B cell (primary cell): Measurements from ENCODE around the gene KLHL7. TPM values are rescaled to one million over a fixed set of nuclear protein-coding genes. Genes with fewer than 3 reads are reported as not detected.

Experiments
- ATAC-seq: fragments of 200-7000 bp; cut with Tn5 transposase; one replicate; pipeline ENCODE4 v1.10.0; 2021; ENCODE audit warnings: low read depth, mild to moderate bottlenecking, moderate number of reproducible peaks, moderate library complexity
- CTCF ChIA-PET: fragments of 350-600 bp; sonication (Branson Sonifier 250); formaldehyde crosslinking; loops from one replicate; lab custom pipeline; 2021; ENCODE audit warnings: antibody characterized with exemption, inconsistent platforms; lab: Charles Lee
- POLR2A ChIA-PET: fragments of 350-600 bp; sonication (Branson Sonifier 250); formaldehyde crosslinking; loops from one replicate; lab custom pipeline; 2021; ENCODE audit warnings: antibody characterized with exemption; lab: Charles Lee
- DNase-seq: peaks from one replicate; pipeline ENCODE4 v3.0.0; 2013
- H2AFZ ChIP-seq: 2 replicates; pipeline ENCODE4 v1.6.1; 2012; ENCODE audit warnings: mild to moderate bottlenecking, low read depth, low read length; ENCODE audit not compliant: insufficient read depth, poor library complexity, severe bottlenecking
- H3K27ac ChIP-seq, 2 donors: 1 replicate in 1 of 2; 2 replicates in 1 of 2; pipeline ENCODE4 v1.5.1; 2012 to 2013; ENCODE audit warnings: low read length in 2 of 2, mild to moderate bottlenecking in 2 of 2, moderate library complexity in 1 of 2
- H3K27me3 ChIP-seq, 4 experiments: fragments of 200-600 bp in 1 of 4; sonication (generic) in 1 of 4; replicated peaks in 1 of 4; 1 replicate in 2 of 4; 2 replicates in 2 of 4; pipeline versions ENCODE4 v1.6.1 to v1.7.0; 2013 to 2016; ENCODE audit warnings: low read length in 3 of 4, mild to moderate bottlenecking in 2 of 4, mixed read lengths in 1 of 4, moderate library complexity in 1 of 4; ENCODE audit not compliant: insufficient read depth in 4 of 4, control insufficient read depth in 3 of 4; ENCODE audit errors: control extremely low read depth in 1 of 4
- H3K36me3 ChIP-seq, 2 experiments: replicated peaks in 1 of 2; 1 replicate in 1 of 2; 2 replicates in 1 of 2; pipeline versions ENCODE4 v1.6.1 to v1.7.1; 2013; ENCODE audit warnings: low read length in 1 of 2; ENCODE audit not compliant: insufficient read depth in 2 of 2, control insufficient read depth in 1 of 2; ENCODE audit errors: control extremely low read depth in 1 of 2, extremely low read depth in 1 of 2
- H3K4me1 ChIP-seq, 2 donors: fragments of 200-600 bp in 1 of 2; sonication (generic) in 1 of 2; 1 replicate in 1 of 2; 2 replicates in 1 of 2; pipeline versions ENCODE4 v1.5.1 to v1.6.1; 2013 to 2017; ENCODE audit warnings: low read length in 2 of 2; ENCODE audit not compliant: control insufficient read depth in 2 of 2, insufficient read depth in 2 of 2
- H3K4me2 ChIP-seq: replicated peaks from 2 replicates; pipeline ENCODE3; 2012; ENCODE audit warnings: mild to moderate bottlenecking, low read depth, low read length; ENCODE audit not compliant: poor library complexity, severe bottlenecking
- H3K4me3 ChIP-seq, 5 experiments: fragments of 200-600 bp in 1 of 5; sonication (generic) in 1 of 5; 1 replicate in 3 of 5; 2 replicates in 2 of 5; pipeline versions ENCODE4 v1.5.1 to v1.7.0; 2011 to 2016; ENCODE audit warnings: low read length in 4 of 5, mild to moderate bottlenecking in 4 of 5, low read depth in 2 of 5, control low read depth in 1 of 5, moderate library complexity in 1 of 5; ENCODE audit not compliant: insufficient read depth in 1 of 5; ENCODE audit errors: control extremely low read depth in 1 of 5, extremely low read depth in 1 of 5
- H3K79me2 ChIP-seq: fragments of 200-600 bp; sonication (generic); one replicate; pipeline ENCODE4 v1.6.0; 2016; ENCODE audit warnings: low read length; ENCODE audit not compliant: control insufficient read depth, insufficient read depth
- H3K9ac ChIP-seq: fragments of 200-600 bp; sonication (generic); 2 replicates; pipeline ENCODE4 v1.6.1; 2017; ENCODE audit warnings: mild to moderate bottlenecking, low read length, moderate library complexity
- H3K9me3 ChIP-seq, 3 donors: one replicate each; pipeline versions ENCODE4 v1.6.1 to v1.7.1; 2013; ENCODE audit warnings: low read length in 2 of 3; ENCODE audit not compliant: control insufficient read depth in 2 of 3, insufficient read depth in 1 of 3; ENCODE audit errors: control extremely low read depth in 1 of 3
- H4K20me1 ChIP-seq: 2 replicates; pipeline ENCODE4 v1.6.0; 2012; ENCODE audit warnings: mild to moderate bottlenecking, low read length; ENCODE audit not compliant: insufficient read depth, control insufficient read depth, poor library complexity, severe bottlenecking
- H3K27ac Mint-ChIP-seq: one replicate; pipeline ENCODE4 v1.8.0; 2021; ENCODE audit warnings: mixed read lengths
- H3K27me3 Mint-ChIP-seq: one replicate; pipeline ENCODE4 v1.8.0; 2021; ENCODE audit warnings: mixed read lengths
- H3K4me1 Mint-ChIP-seq: one replicate; pipeline ENCODE4 v1.8.0; 2021; ENCODE audit warnings: mixed read lengths
- H3K4me3 Mint-ChIP-seq: one replicate; pipeline ENCODE4 v1.8.0; 2021; ENCODE audit warnings: mixed read lengths
- H3K9me3 Mint-ChIP-seq: one replicate; pipeline ENCODE4 v1.8.0; 2022; ENCODE audit warnings: mixed read lengths; ENCODE audit not compliant: insufficient read depth
- CTCF ChIP-seq: fragments of 200-600 bp; IDR thresholded peaks from one replicate; pipeline ENCODE4 v1.8.0; 2022; ENCODE audit warnings: antibody characterized with exemption, mild to moderate bottlenecking
- EZH2 ChIP-seq: IDR thresholded peaks from 2 replicates; pipeline ENCODE4 v1.6.1; 2012; ENCODE audit warnings: borderline replicate concordance, low read depth, mild to moderate bottlenecking, moderate library complexity, low read length; ENCODE audit not compliant: insufficient read depth, poor library complexity, severe bottlenecking
- WGBS: methylation state at CpG from one replicate; pipeline ENCODE4 v1.1.5; 2013; ENCODE audit warnings: missing lambda C conversion rate; ENCODE audit not compliant: insufficient coverage; 5-methylcytosine and 5-hydroxymethylcytosine counted together
- intact Hi-C: fragments of 100-400 bp; cut with micrococcal nuclease; formaldehyde crosslinking; loops from one replicate; pipeline ENCODE4 v1.10.0; 2022
- polyA plus RNA-seq: library from polyadenylated mRNA; depleted of rRNA; stranded (reverse); fragments of >200 nt; gene quantifications from 2 replicates; pipeline ENCODE4 v1.2.3, GENCODE V29; 2012
- total RNA-seq, 2 donors: library from RNA; stranded (reverse); fragments of 120-200 nt in 1 of 2; gene quantifications; 1 replicate in 1 of 2; 2 replicates in 1 of 2; pipeline versions ENCODE4 v1.2.3 to v1.2.4, GENCODE V29; 2013 to 2022

KLHL7 gene
- total and polyA plus RNA-seq, 2 donors (not counting 1 experiment from before 2014, with no cell fraction given), result 9.2 to 22.8 TPM

GRCh38 chr7:23184291-23184690 is 78.7 kb downstream of the KLHL7 start:
- Histone ChIP-seq H3K9me3 (no peaks in the 10 kb centered on the region), H3K79me2 (peaks cover 53% of the 10 kb centered on the region), H3K4me3 (no peak overlapping the region), H3K27me3 (no peaks in the 10 kb centered on the region), H3K4me2 (peak overlapping the region; percentile 86), H3K27ac (no peak overlapping the region), H3K4me1 (peaks cover 17 to 20% of the 10 kb centered on the region in 2 donors), H4K20me1 (peaks cover 18% of the 10 kb centered on the region), H3K36me3 (peaks cover 10 to 40% of the 10 kb centered on the region in 2 experiments), H3K9ac (no peak overlapping the region), H2AFZ (no peak overlapping the region)
- Mint-ChIP-seq H3K27me3 (no peaks in the 10 kb centered on the region), H3K4me3 (no peak overlapping the region), H3K27ac (no peak overlapping the region), H3K9me3 (no peaks in the 10 kb centered on the region), H3K4me1 (peaks cover 37% of the 10 kb centered on the region)
- WGBS, result no CpG with 5 or more reads among the region's 1 CpG
- intact Hi-C loops, result loop anchor here (5.0 to 10.0 kb wide), 5 partner anchors 359 to 1757 kb away; partner anchors contain the start of genes FAM221A, SP4 and TOMM7
- ATAC-seq (no peak), DNase-seq (no peak)
- TF ChIP-seq CTCF (no peak), EZH2 (no peak)
- CTCF ChIA-PET, result no interaction called here
- POLR2A ChIA-PET, result no interaction called here

- H3K9me3 Mint-ChIP-seq, result no peaks in the 10 kb centered on the region
Observed at GRCh38 chr7:23184709-23185359, 79.2 kb downstream of the KLHL7 start.

More at GRCh38 chr7:23184709-23185359, 79.2 kb downstream of the KLHL7 start:
- WGBS, result no CpG with 5 or more reads among the region's 4 CpGs
- POLR2A ChIA-PET, result no interaction called here
- Histone ChIP-seq H3K27ac (no peak overlapping the region), H3K9me3 (no peaks in the 10 kb centered on the region), H3K4me2 (no peak overlapping the region), H3K4me1 (peaks cover 17 to 20% of the 10 kb centered on the region in 2 donors), H3K27me3 (no peaks in the 10 kb centered on the region), H3K4me3 (no peak overlapping the region), H3K79me2 (peaks cover 54% of the 10 kb centered on the region), H2AFZ (no peak overlapping the region), H3K36me3 (peaks cover 10 to 42% of the 10 kb centered on the region in 2 experiments), H4K20me1 (peaks cover 21% of the 10 kb centered on the region), H3K9ac (no peak overlapping the region)
- no peak overlapping the region for H3K4me3 Mint-ChIP-seq
- H3K27me3 Mint-ChIP-seq, result no peaks in the 10 kb centered on the region
- no peak for TF ChIP-seq EZH2
- no peak for TF ChIP-seq CTCF
- DNase-seq, result no peak
- CTCF ChIA-PET, result no interaction called here
- H3K4me1 Mint-ChIP-seq, result peaks cover 37% of the 10 kb centered on the region
- ATAC-seq, result no peak
- intact Hi-C loops, result loop anchor here (5.0 to 10.0 kb wide), 5 partner anchors 360 to 1758 kb away; partner anchors contain the start of genes FAM221A, SP4 and TOMM7
- H3K27ac Mint-ChIP-seq, result no peak overlapping the region
